Activated naive CD4-positive, alpha-beta T cell treated with anti-CD3 and anti-CD28 coated beads, Interleukin-2, amount 50 U/mL, for 24 hours (primary cell): ENCODE data around the gene CDK3.

Experiments
- H3K27ac Mint-ChIP-seq: one replicate; pipeline ENCODE4 v1.8.0; 2021; ENCODE audit warnings: mild to moderate bottlenecking, mixed read lengths
- H3K27me3 Mint-ChIP-seq: one replicate; pipeline ENCODE4 v1.8.0; 2021; ENCODE audit warnings: mixed read lengths
- H3K36me3 Mint-ChIP-seq: one replicate; pipeline ENCODE4 v1.8.0; 2021; ENCODE audit warnings: mixed read lengths
- H3K4me1 Mint-ChIP-seq: one replicate; pipeline ENCODE4 v1.8.0; 2021; ENCODE audit warnings: mixed read lengths
- H3K4me3 Mint-ChIP-seq: one replicate; pipeline ENCODE4 v1.8.0; 2021; ENCODE audit warnings: mild to moderate bottlenecking, mixed read lengths
- H3K9me3 Mint-ChIP-seq: one replicate; pipeline ENCODE4 v1.8.0; 2021; ENCODE audit warnings: mixed read lengths

CDK3 gene

DNA sequence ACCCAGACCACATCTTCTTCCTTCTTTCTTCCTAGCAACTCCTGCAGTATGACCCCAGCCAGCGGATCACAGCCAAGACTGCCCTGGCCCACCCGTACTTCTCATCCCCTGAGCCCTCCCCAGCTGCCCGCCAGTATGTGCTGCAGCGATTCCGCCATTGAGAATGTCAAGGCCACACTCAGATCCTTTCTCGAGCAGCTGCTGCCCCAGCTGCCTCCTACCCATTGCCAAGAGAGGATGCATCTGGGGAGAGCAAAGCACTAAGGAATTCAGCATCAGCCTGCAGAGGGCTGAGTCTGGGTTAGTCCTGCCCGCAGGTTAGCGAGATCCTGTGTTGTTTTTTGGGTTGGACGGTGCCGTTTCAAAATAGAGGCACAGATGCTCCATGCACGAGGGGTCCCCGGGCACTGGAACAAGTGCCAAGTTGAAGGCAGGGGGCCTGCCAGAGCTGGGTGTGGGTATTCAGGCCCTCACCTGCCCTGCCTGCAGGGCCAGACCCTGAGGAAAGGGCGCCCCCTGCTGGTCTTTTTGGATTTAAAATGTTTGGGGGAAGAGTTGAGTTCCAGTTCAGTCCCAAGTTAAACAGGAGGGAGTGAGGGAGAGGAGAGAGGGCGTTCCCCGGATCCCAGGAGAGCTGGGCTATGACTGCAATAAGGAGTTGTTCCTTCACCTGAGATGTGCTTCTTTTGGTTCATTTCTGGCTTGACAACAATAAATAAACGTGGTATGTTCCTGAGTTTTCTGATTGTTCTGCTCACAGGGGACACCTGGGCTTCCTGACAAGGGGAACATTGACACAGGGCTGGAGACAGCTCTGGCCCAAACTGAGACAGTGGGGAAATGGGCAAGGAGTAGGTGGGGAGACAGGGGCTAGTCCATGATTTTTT lies 4.9 kb downstream of the CDK3 start:
- Mint-ChIP-seq H3K27ac (no peak overlapping the region), H3K4me3 (no peak overlapping the region), H3K36me3 (no peaks in the 10 kb centered on the region), H3K27me3 (no peaks in the 10 kb centered on the region), H3K4me1 (peaks cover 4% of the 10 kb centered on the region), H3K9me3 (no peaks in the 10 kb centered on the region)

DNA sequence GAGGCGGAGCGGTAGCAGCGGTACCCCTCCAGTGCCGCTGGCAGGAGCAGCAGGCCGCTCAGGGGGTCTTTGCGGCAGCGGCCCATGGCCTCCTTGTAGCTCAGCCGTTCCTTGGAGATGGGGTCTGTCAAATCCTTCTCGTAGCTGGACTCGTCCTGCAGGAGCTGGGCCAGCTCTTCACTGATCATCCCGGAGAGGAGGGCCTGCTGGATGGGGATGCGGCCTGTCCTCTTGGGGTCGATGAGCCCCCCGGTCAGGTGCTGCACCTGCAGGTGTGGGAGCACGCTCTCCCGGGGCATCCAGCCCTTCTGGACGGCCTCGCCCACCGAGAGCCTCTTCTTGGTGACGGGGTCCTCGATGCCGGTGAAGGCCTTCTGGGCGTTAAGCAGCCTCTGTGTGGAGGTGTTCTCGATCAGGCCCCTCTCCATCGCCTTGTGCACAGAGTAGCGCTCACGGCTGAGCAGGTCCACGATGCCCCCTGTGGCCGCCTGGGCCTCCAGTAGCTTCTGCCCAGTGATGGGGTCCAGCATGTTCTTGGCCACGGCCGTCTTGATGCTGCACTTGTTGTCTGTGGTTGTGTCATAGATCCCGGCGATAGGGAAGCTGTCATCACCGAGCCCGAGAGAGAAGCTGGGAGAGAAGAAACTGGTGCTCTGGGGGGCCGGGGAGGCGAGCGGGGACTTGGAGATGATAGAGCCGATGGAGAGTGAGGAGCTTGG lies 6.6 kb downstream of the CDK3 start:
- Mint-ChIP-seq H3K9me3 (no peaks in the 10 kb centered on the region), H3K27ac (no peak overlapping the region), H3K4me1 (peaks cover 4% of the 10 kb centered on the region), H3K36me3 (no peaks in the 10 kb centered on the region), H3K4me3 (no peak overlapping the region), H3K27me3 (no peaks in the 10 kb centered on the region)

GRCh38 chr17:76007850-76008165 lies 7.2 kb downstream of the CDK3 start:
- H3K9me3 Mint-ChIP-seq: no peaks in the 10 kb centered on the region
- H3K27ac Mint-ChIP-seq: no peak overlapping the region
- no peaks in the 10 kb centered on the region for H3K27me3 Mint-ChIP-seq
- H3K4me3 Mint-ChIP-seq: no peak overlapping the region
- H3K36me3 Mint-ChIP-seq: no peaks in the 10 kb centered on the region
- H3K4me1 Mint-ChIP-seq: peaks cover 4% of the 10 kb centered on the region

GRCh38 chr17:76008208-76008607 lies 7.6 kb downstream of the CDK3 start:
- Mint-ChIP-seq H3K27me3 (no peaks in the 10 kb centered on the region), H3K4me1 (peaks cover 4% of the 10 kb centered on the region), H3K4me3 (no peak overlapping the region), H3K27ac (no peak overlapping the region), H3K9me3 (no peaks in the 10 kb centered on the region), H3K36me3 (no peaks in the 10 kb centered on the region)

DNA sequence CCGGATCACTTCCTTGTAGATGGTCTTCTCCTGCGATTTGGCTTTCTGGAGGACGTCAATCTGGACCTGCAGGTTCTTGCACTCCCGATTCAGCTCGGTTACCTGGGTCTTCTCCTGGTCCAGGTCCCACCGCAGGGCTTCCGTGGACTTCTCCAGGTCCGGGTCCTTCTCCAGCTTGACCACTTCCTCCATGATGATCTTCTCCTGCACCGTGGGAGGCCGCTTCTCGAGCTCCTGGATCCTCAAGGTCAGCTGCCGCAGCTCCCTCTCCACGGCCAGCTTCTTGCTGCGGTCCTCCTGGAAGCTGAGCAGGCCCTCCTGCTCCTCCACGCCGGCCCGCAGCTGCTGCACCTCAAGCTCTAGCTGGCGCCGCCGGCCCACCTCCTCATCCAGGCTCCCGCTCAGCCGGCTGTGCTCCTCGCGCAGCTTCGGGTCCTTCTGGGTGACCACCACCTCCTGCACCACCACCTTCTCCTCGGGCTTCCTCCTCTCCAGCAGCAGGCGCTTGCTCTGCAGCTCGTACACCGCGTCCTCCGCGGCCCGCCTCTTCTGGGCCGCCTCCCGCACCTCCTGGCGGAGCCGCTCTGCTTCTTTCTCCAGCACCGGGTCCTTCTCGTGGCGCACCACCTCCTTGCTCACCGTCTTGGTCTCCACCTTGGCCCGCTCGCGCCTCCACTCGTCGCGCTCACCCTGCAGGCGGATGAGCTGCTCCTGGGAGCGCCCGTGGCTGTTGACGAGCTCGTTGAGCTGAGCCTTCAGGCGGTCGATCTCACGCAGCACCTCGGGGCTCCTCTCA lies 8.2 kb downstream of the CDK3 start:
- H3K9me3 Mint-ChIP-seq: no peaks in the 10 kb centered on the region
- no peaks in the 10 kb centered on the region for H3K36me3 Mint-ChIP-seq
- peaks cover 4% of the 10 kb centered on the region for H3K4me1 Mint-ChIP-seq
- no peak overlapping the region for H3K27ac Mint-ChIP-seq
- H3K27me3 Mint-ChIP-seq: no peaks in the 10 kb centered on the region
- H3K4me3 Mint-ChIP-seq: no peak overlapping the region

DNA sequence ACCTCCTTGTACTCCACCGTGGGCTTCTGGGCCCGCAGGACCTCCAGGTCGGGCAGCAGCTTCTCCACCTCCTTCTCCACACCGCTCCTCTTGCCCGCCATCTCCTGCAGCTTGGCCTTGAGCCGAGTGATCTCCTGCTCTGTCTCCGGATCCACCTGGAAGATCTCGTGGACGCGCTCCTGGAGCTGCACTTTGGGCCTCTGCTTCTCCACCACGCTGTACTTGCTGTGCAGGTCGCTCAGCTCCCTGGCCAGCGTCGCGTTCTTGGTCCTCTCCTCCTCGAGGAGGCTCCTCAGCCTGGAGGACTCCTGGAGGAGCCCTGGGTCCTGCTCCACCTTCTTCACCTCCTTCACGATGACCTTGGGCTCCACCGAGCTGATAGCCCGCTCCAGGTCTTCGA lies 8.8 kb downstream of the CDK3 start:
- Mint-ChIP-seq H3K4me1 (peaks cover 10% of the 10 kb centered on the region), H3K4me3 (no peak overlapping the region), H3K36me3 (no peaks in the 10 kb centered on the region), H3K27ac (no peak overlapping the region), H3K9me3 (no peaks in the 10 kb centered on the region), H3K27me3 (no peaks in the 10 kb centered on the region)

- Mint-ChIP-seq H3K27me3 (no peaks in the 10 kb centered on the region), H3K9me3 (no peaks in the 10 kb centered on the region), H3K4me3 (no peak overlapping the region), H3K36me3 (no peaks in the 10 kb centered on the region), H3K27ac (no peak overlapping the region), H3K4me1 (peaks cover 10% of the 10 kb centered on the region)
Observed at GRCh38 chr17:76009969-76010661, 9.5 kb downstream of the CDK3 start.

DNA sequence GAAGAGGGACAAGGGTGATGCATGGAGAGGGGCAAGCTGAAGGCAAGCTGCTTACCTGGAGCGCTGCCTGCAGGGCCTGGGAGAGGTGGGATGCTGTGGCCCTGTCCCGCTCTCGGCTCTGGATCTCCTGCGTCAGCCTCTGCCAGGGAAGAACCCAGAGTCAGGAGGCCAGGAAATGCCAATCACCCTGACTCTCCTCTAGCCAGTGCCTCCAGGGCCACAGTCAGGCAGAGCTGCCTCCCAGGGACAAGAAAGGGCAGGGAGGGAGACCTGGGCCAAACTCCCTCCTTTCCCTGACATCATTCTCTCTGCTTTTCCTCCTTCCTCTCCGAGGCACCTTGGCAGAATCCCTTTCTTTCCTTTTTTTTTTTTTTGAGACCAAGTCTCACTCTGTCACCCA lies 11.3 kb downstream of the CDK3 start:
- H3K4me1 Mint-ChIP-seq: peaks cover 6% of the 10 kb centered on the region
- H3K27ac Mint-ChIP-seq: no peak overlapping the region
- no peaks in the 10 kb centered on the region for H3K9me3 Mint-ChIP-seq
- H3K36me3 Mint-ChIP-seq: no peaks in the 10 kb centered on the region
- no peak overlapping the region for H3K4me3 Mint-ChIP-seq
- no peaks in the 10 kb centered on the region for H3K27me3 Mint-ChIP-seq

- no peaks in the 10 kb centered on the region for H3K27me3 Mint-ChIP-seq
- no peaks in the 10 kb centered on the region for H3K9me3 Mint-ChIP-seq
- H3K36me3 Mint-ChIP-seq: no peaks in the 10 kb centered on the region
- peaks cover 6% of the 10 kb centered on the region for H3K4me1 Mint-ChIP-seq
- H3K4me3 Mint-ChIP-seq: no peak overlapping the region
- H3K27ac Mint-ChIP-seq: peak overlapping the region; percentile 4
Observed at GRCh38 chr17:76013377-76013932, 12.8 kb downstream of the CDK3 start.

DNA sequence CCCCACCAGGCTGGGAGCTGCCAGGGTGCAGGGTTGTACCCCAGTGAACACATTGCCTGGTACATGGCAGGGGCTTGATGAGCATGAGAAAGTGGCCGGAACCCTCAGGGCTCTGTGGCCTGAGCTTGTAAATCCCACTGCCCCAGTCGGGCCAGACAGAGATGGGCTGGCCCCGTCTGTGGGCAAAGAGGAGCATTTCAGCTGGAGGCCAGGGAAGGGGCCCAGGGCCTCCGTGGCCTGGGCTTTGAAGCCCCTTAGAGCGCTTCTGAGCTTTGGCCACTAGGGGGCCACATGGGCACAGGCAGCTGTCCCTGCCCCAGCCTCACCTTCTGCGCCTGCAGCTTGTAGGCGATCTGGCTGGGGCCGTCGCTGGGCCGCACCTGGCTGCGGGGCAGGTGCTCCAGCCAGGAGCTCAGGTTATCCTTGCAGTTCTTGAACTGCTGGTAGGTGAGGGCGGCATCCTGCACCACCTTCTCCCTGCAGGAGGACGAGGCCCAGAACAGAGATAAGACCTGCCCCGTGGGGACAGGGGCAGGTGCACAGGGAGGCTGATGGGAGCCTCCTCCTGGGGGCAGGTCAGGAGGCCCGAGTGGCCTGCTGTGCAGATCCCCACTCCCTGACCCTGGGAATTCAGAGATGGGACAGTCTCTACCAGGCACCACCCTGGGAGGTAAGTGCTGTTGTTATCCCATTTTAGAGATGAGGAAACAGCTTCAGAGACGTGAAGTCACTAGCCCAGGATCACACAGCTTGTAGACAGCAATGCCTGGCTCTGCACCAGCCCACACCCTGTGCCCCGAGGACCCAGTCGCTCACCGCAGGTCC lies 13.7 kb downstream of the CDK3 start:
- no peaks in the 10 kb centered on the region for H3K36me3 Mint-ChIP-seq
- H3K4me3 Mint-ChIP-seq: no peak overlapping the region
- no peaks in the 10 kb centered on the region for H3K27me3 Mint-ChIP-seq
- no peak overlapping the region for H3K27ac Mint-ChIP-seq
- H3K4me1 Mint-ChIP-seq: peaks cover 6% of the 10 kb centered on the region
- H3K9me3 Mint-ChIP-seq: no peaks in the 10 kb centered on the region

GRCh38 chr17:76014925-76015261 lies 14.2 kb downstream of the CDK3 start:
- H3K4me1 Mint-ChIP-seq: peaks cover 6% of the 10 kb centered on the region
- H3K4me3 Mint-ChIP-seq: no peak overlapping the region
- no peaks in the 10 kb centered on the region for H3K9me3 Mint-ChIP-seq
- no peaks in the 10 kb centered on the region for H3K36me3 Mint-ChIP-seq
- no peak overlapping the region for H3K27ac Mint-ChIP-seq
- no peaks in the 10 kb centered on the region for H3K27me3 Mint-ChIP-seq

- peaks cover 6% of the 10 kb centered on the region for H3K4me1 Mint-ChIP-seq
- H3K27ac Mint-ChIP-seq: no peak overlapping the region
- no peaks in the 10 kb centered on the region for H3K9me3 Mint-ChIP-seq
- H3K27me3 Mint-ChIP-seq: no peaks in the 10 kb centered on the region
- no peaks in the 10 kb centered on the region for H3K36me3 Mint-ChIP-seq
- H3K4me3 Mint-ChIP-seq: no peak overlapping the region
Observed at GRCh38 chr17:76017481-76018339, 17.1 kb downstream of the CDK3 start.

DNA sequence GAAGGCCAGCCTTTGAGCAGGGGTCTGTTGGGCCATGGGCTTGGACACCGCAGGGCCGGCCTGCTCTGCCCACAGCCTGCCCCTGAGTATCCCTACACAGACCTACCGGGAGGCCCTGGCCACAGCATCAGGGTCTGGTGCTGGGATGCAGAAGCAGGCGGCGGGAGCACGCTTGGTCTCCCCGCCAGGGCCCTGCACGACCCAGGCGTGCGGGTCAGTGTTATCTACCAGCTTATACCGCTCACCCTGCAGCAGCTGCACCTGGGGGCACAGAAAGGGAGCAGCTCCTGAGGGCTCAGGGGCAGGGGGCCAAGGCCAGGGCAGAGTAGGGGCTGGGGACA lies 17.7 kb downstream of the CDK3 start:
- Mint-ChIP-seq H3K9me3 (no peaks in the 10 kb centered on the region), H3K27me3 (no peaks in the 10 kb centered on the region), H3K27ac (no peak overlapping the region), H3K36me3 (no peaks in the 10 kb centered on the region), H3K4me3 (no peak overlapping the region), H3K4me1 (peaks cover 6% of the 10 kb centered on the region)

DNA sequence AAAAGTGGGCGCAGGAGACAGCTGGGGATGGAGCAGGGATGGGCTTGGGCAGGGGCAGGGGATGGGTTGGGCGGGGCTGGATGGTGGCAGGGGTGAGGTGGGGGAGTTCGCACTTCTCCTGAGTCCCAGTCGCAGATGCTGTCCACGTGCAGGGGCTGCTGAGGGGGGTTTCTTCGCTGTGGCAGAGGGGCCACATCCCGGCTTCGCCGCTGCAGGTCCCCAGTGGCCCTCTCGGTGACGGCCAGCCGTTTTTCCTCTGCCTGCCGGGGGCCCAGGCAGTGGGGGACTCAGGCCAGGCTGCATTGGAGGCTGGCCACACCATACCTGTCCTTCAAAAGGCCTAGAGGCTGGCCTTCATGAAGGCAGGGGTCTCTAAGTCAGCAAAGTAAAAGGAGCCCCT lies 18.1 kb downstream of the CDK3 start:
- Mint-ChIP-seq H3K4me3 (no peak overlapping the region), H3K27me3 (no peaks in the 10 kb centered on the region), H3K27ac (no peak overlapping the region), H3K36me3 (no peaks in the 10 kb centered on the region), H3K9me3 (no peaks in the 10 kb centered on the region), H3K4me1 (peaks cover 6% of the 10 kb centered on the region)
